Renal pelvis (tissue), 12 donors: ENCODE measurements around the gene POTED. TPM values are rescaled to one million over a fixed set of nuclear protein-coding genes. Genes with fewer than 3 reads are reported as not detected.
"Not testable (repeated sequence)": the region's sequence is repeated elsewhere in the genome, so short reads cannot be mapped to it uniquely, and the experiment has no call there.

ENCODE experiments used
- DNase-seq: peaks from one replicate; pipeline ENCODE4 v3.0.0-alpha.2; 2013
- long read RNA-seq, 16 experiments: transcript quantifications; one replicate each; lab custom pipeline, GENCODE V29; 2026
- polyA plus RNA-seq, 3 donors: library from polyadenylated mRNA; unstranded; fragments of 120-200 nt; gene quantifications; one replicate each; pipeline ENCODE4 v1.2.1, GENCODE V29; 2013; ENCODE audit not compliant: insufficient read length in 3 of 3

Gene POTED
- polyA plus RNA-seq = not detected
- long read RNA-seq, donor 1 = 0 reads
- long read RNA-seq, donor 2 = 0 reads
- long read RNA-seq, donor 3 = 0 reads
- long read RNA-seq, donor 4 = 0 reads
- long read RNA-seq, donor 5 = 0 reads
- long read RNA-seq, donor 6 = 0 reads
- long read RNA-seq, donor 7 = 0 reads
- long read RNA-seq, donor 8 = 0 reads
- long read RNA-seq, donor 9 = 0 reads
- long read RNA-seq, donor 10 = 0 reads
- long read RNA-seq, donor 11 = 0 reads
- long read RNA-seq, donor 12 = 0 reads
- long read RNA-seq, donor 13 = 0 reads
- long read RNA-seq, donor 14 = 0 reads
- long read RNA-seq, donor 15 = 0 reads
- long read RNA-seq, donor 16 = 0 reads

- DNase-seq = not testable (repeated sequence)
Measured at GRCh38 chr21:13609477-13609876, at the start of gene POTED. POTED (plus strand) TSS chr21:13609777; CDS start chr21:13610229, 452 bp downstream.

GRCh38 chr21:13650101-13650500 lies 40.5 kb downstream of the POTED start:
- DNase-seq = not testable (repeated sequence)

DNA sequence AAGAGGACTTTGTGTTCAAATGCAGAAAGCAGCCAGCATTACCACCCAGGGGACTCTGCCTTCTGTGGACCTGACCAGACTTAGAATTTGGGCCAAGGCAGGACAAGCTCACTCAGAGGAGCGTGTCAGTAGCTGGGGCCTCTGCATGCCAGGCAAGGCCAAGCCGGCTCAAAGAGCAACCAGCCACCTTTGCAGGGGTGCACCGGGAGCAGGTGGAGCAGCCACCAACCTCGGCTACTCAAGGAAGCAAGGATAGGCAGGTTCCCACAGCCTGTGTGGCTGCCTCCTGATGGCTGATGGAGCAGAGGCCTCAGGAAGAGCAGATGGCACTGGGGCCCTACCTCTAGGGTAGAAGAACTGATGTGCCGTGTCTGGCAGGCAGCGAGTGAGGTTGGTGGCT lies 42.2 kb downstream of the POTED start:
- not testable (repeated sequence) for DNase-seq
